ES-I3 (cell line): ENCODE results near the gene ZNF501.

Experiments
- H3K36me3 ChIP-seq: 2 replicates; pipeline ENCODE4 v1.6.1; 2013; ENCODE audit warnings: mild to moderate bottlenecking, low read length, control low read depth, moderate library complexity; ENCODE audit not compliant: insufficient read depth
- H3K4me1 ChIP-seq: 2 replicates; pipeline ENCODE4 v1.6.1; 2013; ENCODE audit warnings: mild to moderate bottlenecking, control low read depth, low read length; ENCODE audit not compliant: insufficient read depth
- H3K9ac ChIP-seq: 2 replicates; pipeline ENCODE4 v1.6.1; 2013; ENCODE audit warnings: low read depth, mild to moderate bottlenecking, low read length, moderate library complexity
- H3K9me3 ChIP-seq: 2 replicates; pipeline ENCODE4 v1.6.1; 2013; ENCODE audit warnings: mild to moderate bottlenecking, low read length, moderate library complexity; ENCODE audit not compliant: control insufficient read depth, insufficient read depth

Gene ZNF501

GRCh38 chr3:44729384-44729910 lies at the start of gene ZNF501:
Gene ZNF501, plus strand, starts transcription at chr3:44729635. Its CDS starts 4,787 bp downstream, at chr3:44734422.
- Histone ChIP-seq H3K36me3 (peaks cover 4% of the 10 kb centered on the region; the same call in 1 of the 2 replicates), H3K9ac (peak within 1 kb of the TSS; percentile 64), H3K4me1 (no peaks in the 10 kb centered on the region), H3K9me3 (peaks cover 27% of the 10 kb centered on the region)

DNA sequence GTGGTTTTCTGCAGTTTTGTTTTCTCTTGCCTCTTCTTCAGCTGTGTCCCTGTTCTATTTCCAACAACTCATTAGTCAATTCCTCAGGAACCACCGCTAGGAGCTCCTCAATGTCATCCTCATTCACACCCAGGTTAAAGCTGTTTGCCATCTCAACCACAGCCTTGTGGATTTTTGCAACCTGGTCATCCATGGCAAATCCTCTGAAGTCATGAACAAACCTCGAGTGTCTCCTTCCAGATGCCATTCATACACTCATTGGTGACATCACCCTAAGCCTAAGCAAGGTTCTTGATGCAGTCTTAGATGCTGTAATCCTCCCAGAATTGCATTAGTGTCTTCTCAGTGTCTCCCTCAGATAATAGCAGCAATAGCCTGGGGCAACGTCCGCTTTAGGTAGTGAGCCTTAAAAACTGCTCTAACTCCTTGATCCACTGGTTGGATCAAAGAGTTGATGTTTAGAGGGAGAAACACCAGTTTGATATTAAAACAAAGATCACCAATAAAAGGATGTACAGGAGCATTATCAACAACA lies 48.4 kb upstream of the ZNF501 start:
- no peaks in the 10 kb centered on the region for H3K36me3 ChIP-seq
- no peaks in the 10 kb centered on the region; the same call in 1 of the 2 replicates for H3K9me3 ChIP-seq
- no peaks in the 10 kb centered on the region for H3K4me1 ChIP-seq
- H3K9ac ChIP-seq: no peak overlapping the region

DNA sequence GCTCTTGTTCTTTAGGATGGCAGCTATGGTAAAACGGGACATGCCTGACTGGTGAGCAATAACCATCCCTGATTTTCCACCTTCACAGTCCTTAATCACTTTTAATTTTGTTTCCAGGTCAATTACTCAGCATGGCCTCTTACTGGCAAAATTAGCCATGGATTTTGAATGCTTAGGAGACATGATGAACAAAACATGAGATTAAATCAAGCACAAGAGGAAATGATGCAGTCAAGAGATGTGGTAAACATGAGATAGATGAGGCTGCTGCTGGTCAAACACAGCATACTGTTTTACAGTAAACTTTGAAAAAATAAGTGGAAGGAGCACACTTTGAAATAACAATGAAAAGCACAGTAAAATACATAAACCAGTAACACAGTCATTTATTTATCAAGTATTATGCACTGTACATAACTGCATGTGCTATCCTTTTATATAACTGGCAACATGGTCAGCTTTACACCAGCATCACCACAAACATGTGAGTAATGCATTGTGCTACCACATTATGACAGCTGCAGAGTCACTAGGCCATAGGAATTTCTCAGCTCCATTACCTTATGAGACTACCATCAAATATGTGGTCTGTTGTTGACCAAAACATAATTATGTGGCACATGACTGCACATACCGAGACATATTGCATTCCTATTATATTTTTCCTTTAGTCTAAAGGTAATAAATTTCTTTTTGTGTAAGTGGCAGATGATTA lies 47.1 kb upstream of the ZNF501 start:
- Histone ChIP-seq H3K9me3 (no peaks in the 10 kb centered on the region; the same call in 1 of the 2 replicates), H3K36me3 (no peaks in the 10 kb centered on the region), H3K9ac (no peak overlapping the region), H3K4me1 (no peaks in the 10 kb centered on the region)

GRCh38 chr3:44685128-44685800 lies 44.2 kb upstream of the ZNF501 start:
- Histone ChIP-seq H3K4me1 (no peaks in the 10 kb centered on the region), H3K9me3 (no peaks in the 10 kb centered on the region; the same call in 1 of the 2 replicates), H3K36me3 (no peaks in the 10 kb centered on the region), H3K9ac (peak overlapping the region; percentile 97)

GRCh38 chr3:44687898-44688297 lies 41.5 kb upstream of the ZNF501 start:
- Histone ChIP-seq H3K4me1 (no peaks in the 10 kb centered on the region), H3K9me3 (no peaks in the 10 kb centered on the region)

DNA sequence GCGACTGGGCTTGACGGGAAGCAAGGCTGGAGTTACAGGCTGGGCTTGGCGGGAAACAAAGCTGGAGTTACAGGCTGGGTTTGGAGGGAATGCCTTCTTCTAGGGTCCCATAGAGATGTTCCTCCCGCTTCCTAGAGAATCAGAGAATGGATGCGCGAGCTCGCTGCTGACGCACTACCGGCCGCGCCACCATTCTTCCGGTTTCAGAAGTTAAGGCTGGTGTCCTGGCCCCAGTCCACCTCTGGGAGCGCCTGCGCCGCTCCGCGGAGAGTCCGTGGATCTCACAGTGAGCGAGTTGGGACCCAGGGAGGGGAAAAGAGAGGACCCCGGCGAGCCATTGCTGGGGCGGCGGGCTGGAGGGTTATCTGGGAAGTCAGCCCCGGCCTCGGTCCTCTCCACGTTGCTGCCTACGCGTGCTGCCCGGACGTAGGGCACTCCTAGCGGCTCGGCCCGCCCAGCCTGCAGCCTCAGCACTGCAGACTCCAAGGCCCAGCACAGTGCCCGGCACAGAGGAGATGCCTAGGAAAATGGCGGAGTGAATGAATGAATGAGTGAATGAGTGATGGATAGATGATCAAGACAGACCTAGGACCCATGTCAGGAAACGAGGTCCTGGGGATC lies 16.9 kb upstream of the ZNF501 start, which contains the start of gene ZNF502:
ZNF502 (plus strand) TSS at position 206 of the 621 bp plus-strand sequence. CDS start 7,602 bp downstream, outside the sequence.
- Histone ChIP-seq H3K4me1 (no peaks in the 10 kb centered on the region), H3K9me3 (peaks cover 11% of the 10 kb centered on the region), H3K9ac (peak within 1 kb of the TSS; percentile 82), H3K36me3 (no peaks in the 10 kb centered on the region)

More at GRCh38 chr3:44687898-44688297, 41.5 kb upstream of the ZNF501 start:
- Histone ChIP-seq H3K36me3 (no peaks in the 10 kb centered on the region), H3K9ac (no peak overlapping the region)

DNA sequence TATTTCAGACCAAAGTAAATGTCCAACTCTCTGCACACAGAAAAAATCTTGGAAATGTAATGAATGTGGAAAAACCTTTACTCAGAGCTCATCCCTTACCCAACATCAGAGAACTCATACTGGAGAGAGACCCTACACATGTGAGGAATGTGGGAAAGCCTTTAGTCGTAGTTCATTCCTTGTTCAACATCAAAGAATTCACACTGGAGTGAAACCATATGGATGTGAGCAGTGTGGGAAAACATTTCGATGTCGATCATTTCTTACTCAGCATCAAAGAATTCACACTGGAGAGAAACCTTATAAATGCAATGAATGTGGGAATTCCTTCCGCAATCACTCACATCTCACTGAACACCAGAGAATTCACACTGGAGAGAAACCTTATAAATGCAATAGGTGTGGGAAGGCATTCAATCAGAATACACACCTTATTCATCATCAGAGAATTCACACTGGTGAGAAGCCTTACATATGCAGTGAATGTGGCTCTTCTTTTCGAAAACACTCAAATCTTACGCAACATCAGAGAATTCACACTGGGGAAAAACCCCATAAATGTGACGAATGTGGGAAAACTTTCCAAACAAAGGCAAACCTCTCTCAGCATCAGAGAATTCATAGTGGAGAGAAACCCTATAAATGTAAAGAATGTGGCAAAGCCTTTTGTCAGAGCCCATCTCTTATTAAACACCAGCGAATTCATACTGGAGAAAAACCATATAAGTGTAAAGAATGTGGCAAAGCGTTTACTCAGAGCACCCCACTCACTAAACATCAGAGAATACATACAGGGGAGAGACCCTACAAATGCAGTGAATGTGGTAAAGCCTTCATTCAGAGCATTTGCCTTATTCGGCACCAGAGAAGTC lies 8.0 kb upstream of the ZNF501 start:
- Histone ChIP-seq H3K9ac (no peak overlapping the region), H3K36me3 (peaks cover 20% of the 10 kb centered on the region), H3K4me1 (no peaks in the 10 kb centered on the region), H3K9me3 (peaks cover 59% of the 10 kb centered on the region)

GRCh38 chr3:44722103-44722401 lies 7.4 kb upstream of the ZNF501 start:
- peaks cover 20% of the 10 kb centered on the region for H3K36me3 ChIP-seq
- H3K9ac ChIP-seq: no peak overlapping the region
- peaks cover 58% of the 10 kb centered on the region for H3K9me3 ChIP-seq
- H3K4me1 ChIP-seq: no peaks in the 10 kb centered on the region

DNA sequence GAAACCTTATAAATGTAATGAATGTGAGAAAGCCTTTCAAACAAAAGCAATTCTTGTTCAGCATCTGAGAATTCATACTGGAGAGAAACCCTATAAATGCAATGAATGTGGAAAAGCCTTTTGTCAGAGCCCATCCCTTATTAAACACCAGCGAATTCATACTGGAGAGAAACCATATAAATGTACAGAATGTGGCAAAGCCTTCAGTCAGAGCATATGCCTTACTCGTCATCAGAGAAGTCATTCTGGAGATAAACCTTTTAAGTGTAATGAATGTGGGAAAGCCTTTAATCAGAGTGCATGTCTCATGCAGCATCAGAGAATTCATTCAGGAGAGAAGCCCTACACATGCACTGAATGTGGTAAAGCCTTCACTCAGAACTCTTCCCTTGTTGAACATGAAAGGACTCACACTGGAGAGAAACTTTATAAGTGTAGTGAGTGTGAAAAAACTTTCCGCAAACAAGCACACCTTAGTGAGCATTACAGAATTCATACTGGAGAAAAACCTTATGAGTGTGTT lies 5.3 kb downstream of the ZNF501 start:
- Histone ChIP-seq H3K36me3 (peaks cover 17% of the 10 kb centered on the region; the same call in 1 of the 2 replicates), H3K9ac (no peak overlapping the region), H3K9me3 (peaks cover 39% of the 10 kb centered on the region), H3K4me1 (no peaks in the 10 kb centered on the region)

- Histone ChIP-seq H3K9ac (peak overlapping the region; percentile 98), H3K4me1 (no peaks in the 10 kb centered on the region), H3K9me3 (no peaks in the 10 kb centered on the region), H3K36me3 (peaks cover 8% of the 10 kb centered on the region)
Observed at GRCh38 chr3:44761101-44761423, 31.6 kb downstream of the ZNF501 start.

DNA sequence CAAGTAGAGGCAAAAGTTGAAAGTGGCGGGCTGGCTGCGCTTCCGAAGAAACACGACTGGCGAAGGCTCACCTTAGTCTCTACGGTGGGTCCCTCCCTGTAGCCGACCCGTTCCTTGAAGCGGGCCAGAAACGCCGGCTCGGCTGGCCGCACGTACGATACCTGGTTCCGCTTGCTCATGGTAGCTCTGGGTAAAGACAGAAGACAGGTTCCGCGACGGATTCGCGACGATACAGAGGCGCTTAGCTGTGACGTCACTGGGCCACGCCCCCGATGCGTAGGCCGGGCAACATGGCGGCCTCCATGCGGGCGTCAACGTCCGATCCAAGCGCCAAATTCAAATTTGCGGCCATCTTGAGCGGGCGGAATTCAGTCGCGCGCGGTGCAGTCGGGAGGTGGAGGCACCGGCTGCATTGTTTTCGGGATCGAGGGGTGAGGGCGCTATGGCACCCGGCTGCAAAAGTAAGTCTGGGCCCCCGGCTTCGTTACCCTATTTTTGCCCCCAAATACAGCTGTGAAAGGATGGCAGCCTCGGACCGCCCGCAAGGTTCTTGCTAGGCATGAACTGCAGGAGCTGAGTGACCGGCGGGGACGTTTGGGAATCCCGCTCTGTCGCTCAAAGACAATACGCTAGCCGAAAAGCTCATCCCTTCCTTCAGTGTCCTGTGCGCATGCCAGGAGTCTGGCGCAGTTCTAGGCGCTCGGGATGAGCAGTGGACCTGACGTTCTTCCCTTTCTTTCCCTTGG lies 32.2 kb downstream of the ZNF501 start, which contains the start of the genes KIAA1143 and KIF15:
KIAA1143 (minus strand) TSS at position 196 of the 746 bp plus-strand sequence; CDS start at position 179, 17 bp downstream.
KIF15 (plus strand) TSS at position 371 of the 746 bp plus-strand sequence; CDS start at position 443, 72 bp downstream.
- Histone ChIP-seq H3K4me1 (no peaks in the 10 kb centered on the region), H3K9me3 (no peaks in the 10 kb centered on the region), H3K36me3 (peaks cover 8% of the 10 kb centered on the region)

GRCh38 chr3:44762170-44762677 lies 32.8 kb downstream of the ZNF501 start:
- H3K36me3 ChIP-seq: peaks cover 8% of the 10 kb centered on the region
- no peaks in the 10 kb centered on the region for H3K9me3 ChIP-seq
- peak overlapping the region; percentile 98 for H3K9ac ChIP-seq
- no peaks in the 10 kb centered on the region for H3K4me1 ChIP-seq

More for the DNA sequence above, 32.2 kb downstream of the ZNF501 start, which contains the start of the genes KIAA1143 and KIF15:
- peak within 1 kb of the TSS; percentile 98 for H3K9ac ChIP-seq
